Measurements from ENCODE around the gene KAZN.

KAZN gene

GRCh38 chr1:14612256-14612655 lies 13.8 kb downstream of the KAZN start:
- Mint-ChIP-seq H3K27ac (no peak overlapping the region), H3K4me1 (ENCODE audit: low read depth) (peaks cover 37% of the 10 kb centered on the region), H3K27me3 (peaks cover 24% of the 10 kb centered on the region), H3K9me3 (no peaks in the 10 kb centered on the region), H3K36me3 (ENCODE audit: low read depth) (no peaks in the 10 kb centered on the region), H3K4me3 (no peak overlapping the region)
- intact Hi-C loops (cut with micrococcal nuclease), result no loop called here

GRCh38 chr1:14613926-14614325 lies 15.4 kb downstream of the KAZN start:
- H3K36me3 Mint-ChIP-seq (ENCODE audit: low read depth), result no peaks in the 10 kb centered on the region
- H3K27ac Mint-ChIP-seq, result no peak overlapping the region
- H3K9me3 Mint-ChIP-seq, result peaks cover 9% of the 10 kb centered on the region
- intact Hi-C loops (cut with micrococcal nuclease), result no loop called here
- peaks cover 30% of the 10 kb centered on the region for H3K27me3 Mint-ChIP-seq
- peaks cover 37% of the 10 kb centered on the region for H3K4me1 Mint-ChIP-seq (ENCODE audit: low read depth)
- H3K4me3 Mint-ChIP-seq, result no peak overlapping the region

- Mint-ChIP-seq H3K27me3 (peaks cover 30% of the 10 kb centered on the region), H3K4me1 (ENCODE audit: low read depth) (peaks cover 37% of the 10 kb centered on the region), H3K4me3 (no peak overlapping the region), H3K36me3 (ENCODE audit: low read depth) (no peaks in the 10 kb centered on the region), H3K9me3 (peaks cover 9% of the 10 kb centered on the region), H3K27ac (no peak overlapping the region)
- intact Hi-C loops (cut with micrococcal nuclease), result no loop called here
Observed at GRCh38 chr1:14614341-14614740, 15.9 kb downstream of the KAZN start.

GRCh38 chr1:14615549-14616218 lies 17.2 kb downstream of the KAZN start:
- no peak overlapping the region for H3K4me3 Mint-ChIP-seq
- no peak overlapping the region for H3K27ac Mint-ChIP-seq
- peaks cover 37% of the 10 kb centered on the region for H3K4me1 Mint-ChIP-seq (ENCODE audit: low read depth)
- H3K27me3 Mint-ChIP-seq, result peaks cover 24% of the 10 kb centered on the region
- no peaks in the 10 kb centered on the region for H3K36me3 Mint-ChIP-seq (ENCODE audit: low read depth)
- peaks cover 9% of the 10 kb centered on the region for H3K9me3 Mint-ChIP-seq
- intact Hi-C loops (cut with micrococcal nuclease), result no loop called here

- Mint-ChIP-seq H3K36me3 (ENCODE audit: low read depth) (no peaks in the 10 kb centered on the region), H3K4me3 (no peak overlapping the region), H3K4me1 (ENCODE audit: low read depth) (peaks cover 31% of the 10 kb centered on the region), H3K27me3 (peaks cover 26% of the 10 kb centered on the region), H3K9me3 (peaks cover 9% of the 10 kb centered on the region), H3K27ac (no peak overlapping the region)
- intact Hi-C loops (cut with micrococcal nuclease), result no loop called here
Observed at GRCh38 chr1:14616632-14617396, 18.3 kb downstream of the KAZN start.

- Mint-ChIP-seq H3K9me3 (peaks cover 9% of the 10 kb centered on the region), H3K27ac (no peak overlapping the region), H3K36me3 (ENCODE audit: low read depth) (no peaks in the 10 kb centered on the region), H3K27me3 (peaks cover 23% of the 10 kb centered on the region), H3K4me1 (ENCODE audit: low read depth) (peaks cover 25% of the 10 kb centered on the region), H3K4me3 (no peak overlapping the region)
- intact Hi-C loops (cut with micrococcal nuclease), result no loop called here
Observed at GRCh38 chr1:14617791-14618190, 19.3 kb downstream of the KAZN start.

GRCh38 chr1:14620941-14621340 lies 22.5 kb downstream of the KAZN start:
- Mint-ChIP-seq H3K27ac (no peak overlapping the region), H3K9me3 (peaks cover 9% of the 10 kb centered on the region), H3K27me3 (peaks cover 18% of the 10 kb centered on the region), H3K4me3 (no peak overlapping the region), H3K36me3 (ENCODE audit: low read depth) (no peaks in the 10 kb centered on the region), H3K4me1 (ENCODE audit: low read depth) (peaks cover 2% of the 10 kb centered on the region)
- intact Hi-C loops (cut with micrococcal nuclease), result no loop called here

- Mint-ChIP-seq H3K4me3 (no peak overlapping the region), H3K27me3 (peaks cover 10% of the 10 kb centered on the region), H3K9me3 (peaks cover 6% of the 10 kb centered on the region), H3K36me3 (ENCODE audit: low read depth) (no peaks in the 10 kb centered on the region), H3K27ac (no peak overlapping the region), H3K4me1 (ENCODE audit: low read depth) (no peaks in the 10 kb centered on the region)
- intact Hi-C loops (cut with micrococcal nuclease), result no loop called here
Observed at GRCh38 chr1:14623090-14623489, 24.6 kb downstream of the KAZN start.

GRCh38 chr1:14624941-14625340 lies 26.5 kb downstream of the KAZN start:
- Mint-ChIP-seq H3K9me3 (no peaks in the 10 kb centered on the region), H3K36me3 (ENCODE audit: low read depth) (no peaks in the 10 kb centered on the region), H3K4me3 (no peak overlapping the region), H3K27ac (no peak overlapping the region), H3K4me1 (ENCODE audit: low read depth) (no peaks in the 10 kb centered on the region), H3K27me3 (peaks cover 3% of the 10 kb centered on the region)
- intact Hi-C loops (cut with micrococcal nuclease), result no loop called here

GRCh38 chr1:14625572-14625971 lies 27.1 kb downstream of the KAZN start:
- no peaks in the 10 kb centered on the region for H3K4me1 Mint-ChIP-seq (ENCODE audit: low read depth)
- intact Hi-C loops (cut with micrococcal nuclease), result no loop called here
- H3K9me3 Mint-ChIP-seq, result no peaks in the 10 kb centered on the region

GRCh38 chr1:14625996-14626395 lies 27.5 kb downstream of the KAZN start:
- Mint-ChIP-seq H3K4me3 (no peak overlapping the region), H3K27me3 (peaks cover under 1% of the 10 kb centered on the region), H3K36me3 (ENCODE audit: low read depth) (no peaks in the 10 kb centered on the region), H3K4me1 (ENCODE audit: low read depth) (no peaks in the 10 kb centered on the region), H3K9me3 (no peaks in the 10 kb centered on the region), H3K27ac (no peak overlapping the region)
- intact Hi-C loops (cut with micrococcal nuclease), result no loop called here

More at GRCh38 chr1:14625572-14625971, 27.1 kb downstream of the KAZN start:
- Mint-ChIP-seq H3K27ac (no peak overlapping the region), H3K4me3 (no peak overlapping the region), H3K27me3 (peaks cover 3% of the 10 kb centered on the region), H3K36me3 (ENCODE audit: low read depth) (no peaks in the 10 kb centered on the region)

GRCh38 chr1:14626869-14627607 lies 28.6 kb downstream of the KAZN start:
- H3K4me3 Mint-ChIP-seq, result no peak overlapping the region
- no peaks in the 10 kb centered on the region for H3K4me1 Mint-ChIP-seq (ENCODE audit: low read depth)
- H3K27ac Mint-ChIP-seq, result no peak overlapping the region
- no peaks in the 10 kb centered on the region for H3K9me3 Mint-ChIP-seq
- intact Hi-C loops (cut with micrococcal nuclease), result no loop called here
- H3K36me3 Mint-ChIP-seq (ENCODE audit: low read depth), result no peaks in the 10 kb centered on the region
- H3K27me3 Mint-ChIP-seq, result no peaks in the 10 kb centered on the region

- intact Hi-C loops (cut with micrococcal nuclease), result no loop called here
- H3K27me3 Mint-ChIP-seq, result no peaks in the 10 kb centered on the region
Observed at GRCh38 chr1:14627608-14628489, 29.4 kb downstream of the KAZN start.

More at GRCh38 chr1:14627608-14628489, 29.4 kb downstream of the KAZN start:
- Mint-ChIP-seq H3K9me3 (no peaks in the 10 kb centered on the region), H3K27ac (no peak overlapping the region), H3K4me1 (ENCODE audit: low read depth) (no peaks in the 10 kb centered on the region), H3K4me3 (no peak overlapping the region), H3K36me3 (ENCODE audit: low read depth) (no peaks in the 10 kb centered on the region)
